ENCODE results near the gene IL1RAPL1. TPM values are rescaled to one million over a fixed set of nuclear protein-coding genes. Genes with fewer than 3 reads are reported as not detected.

The IL1RAPL1 gene
- total RNA-seq, 1 donor from 2014 or later, result not detected

GRCh38 chrX:29941287-29941686 lies 1354.0 kb downstream of the IL1RAPL1 start:
- H3K27me3 ChIP-seq, result no peaks in the 10 kb centered on the region
- TF ChIP-seq CTCF (IDR thresholded peaks at IDR 0.05), result no peak
- H3K9me3 ChIP-seq, result no peaks in the 10 kb centered on the region
- no peaks in the 10 kb centered on the region for H3K4me1 ChIP-seq
- DNase-seq (ENCODE audit: low spot score in 2 of 2), result no peak
- no peak overlapping the region for H3K27ac ChIP-seq
- H3K4me3 ChIP-seq, result no peak overlapping the region
- H3K36me3 ChIP-seq, result no peaks in the 10 kb centered on the region
- intact Hi-C loops (cut with DNase I), result no loop called here

- no peak for TF ChIP-seq CTCF (IDR thresholded peaks at IDR 0.05)
- no peak overlapping the region for H3K4me3 ChIP-seq
- intact Hi-C loops (cut with DNase I), result no loop called here
- H3K9me3 ChIP-seq, result no peaks in the 10 kb centered on the region
- no peaks in the 10 kb centered on the region for H3K36me3 ChIP-seq
- no peak overlapping the region for H3K27ac ChIP-seq
- no peak for DNase-seq (ENCODE audit: low spot score in 2 of 2)
- H3K27me3 ChIP-seq, result no peaks in the 10 kb centered on the region
- no peaks in the 10 kb centered on the region for H3K4me1 ChIP-seq
These were observed 1360.0 kb downstream of the IL1RAPL1 start for GRCh38 chrX:29947225-29947624.

- intact Hi-C loops (cut with DNase I), result no loop called here
- Histone ChIP-seq H3K27me3 (no peaks in the 10 kb centered on the region), H3K9me3 (no peaks in the 10 kb centered on the region), H3K36me3 (no peaks in the 10 kb centered on the region), H3K27ac (no peak overlapping the region), H3K4me3 (no peak overlapping the region), H3K4me1 (no peaks in the 10 kb centered on the region)
- TF ChIP-seq CTCF (IDR thresholded peaks at IDR 0.05), result no peak
- no peak for DNase-seq (ENCODE audit: low spot score in 2 of 2)
These were observed 1361.4 kb downstream of the IL1RAPL1 start for GRCh38 chrX:29948653-29949052.

GRCh38 chrX:29952016-29952415 lies 1364.8 kb downstream of the IL1RAPL1 start:
- no peak for DNase-seq (ENCODE audit: low spot score in 2 of 2)
- no peaks in the 10 kb centered on the region for H3K4me1 ChIP-seq
- no peaks in the 10 kb centered on the region for H3K27me3 ChIP-seq
- intact Hi-C loops (cut with DNase I), result no loop called here
- no peak overlapping the region for H3K4me3 ChIP-seq
- TF ChIP-seq CTCF (IDR thresholded peaks at IDR 0.05), result no peak
- no peaks in the 10 kb centered on the region for H3K36me3 ChIP-seq
- H3K27ac ChIP-seq, result no peak overlapping the region
- no peaks in the 10 kb centered on the region for H3K9me3 ChIP-seq

GRCh38 chrX:29962061-29962460 lies 1374.8 kb downstream of the IL1RAPL1 start:
- no peak overlapping the region for H3K27ac ChIP-seq
- no peaks in the 10 kb centered on the region for H3K27me3 ChIP-seq
- no peaks in the 10 kb centered on the region for H3K36me3 ChIP-seq
- TF ChIP-seq CTCF (IDR thresholded peaks at IDR 0.05), result no peak
- no peaks in the 10 kb centered on the region for H3K4me1 ChIP-seq
- intact Hi-C loops (cut with DNase I), result no loop called here
- no peak for DNase-seq (ENCODE audit: low spot score in 2 of 2)
- H3K4me3 ChIP-seq, result no peak overlapping the region
- H3K9me3 ChIP-seq, result no peaks in the 10 kb centered on the region

- Histone ChIP-seq H3K9me3 (no peaks in the 10 kb centered on the region), H3K36me3 (no peaks in the 10 kb centered on the region), H3K4me3 (no peak overlapping the region), H3K27me3 (no peaks in the 10 kb centered on the region), H3K27ac (no peak overlapping the region), H3K4me1 (no peaks in the 10 kb centered on the region)
- TF ChIP-seq CTCF (IDR thresholded peaks at IDR 0.05), result no peak
- intact Hi-C loops (cut with DNase I), result no loop called here
- no peak for DNase-seq (ENCODE audit: low spot score in 2 of 2)
These were observed 1378.4 kb downstream of the IL1RAPL1 start for GRCh38 chrX:29965634-29966033.
